CD14-positive monocyte (primary cell): ENCODE results near the gene MAN2B2. TPM values are rescaled to one million over a fixed set of nuclear protein-coding genes. Genes with fewer than 3 reads are reported as not detected.

Experiments used
- DNase-seq, 3 donors: peaks; one replicate each; pipeline ENCODE4 v3.0.0-alpha.2; 2011 to 2022
- H2AFZ ChIP-seq: 2 replicates; pipeline ENCODE4 v1.6.0; 2012; ENCODE audit warnings: mild to moderate bottlenecking, low read depth, low read length, inconsistent platforms; ENCODE audit not compliant: insufficient read depth, poor library complexity, severe bottlenecking
- H3K27ac ChIP-seq, 2 donors: 1 replicate in 1 of 2; 2 replicates in 1 of 2; pipeline ENCODE4 v1.5.1; 2012 to 2013; ENCODE audit warnings: low read length in 2 of 2, control low read depth in 1 of 2, inconsistent platforms in 1 of 2, low read depth in 1 of 2, mild to moderate bottlenecking in 1 of 2
- H3K27me3 ChIP-seq, 2 donors: one replicate each; pipeline versions ENCODE4 v1.6.0 to v1.6.1; 2011 to 2013; ENCODE audit warnings: low read length in 2 of 2; ENCODE audit not compliant: control insufficient read depth in 2 of 2, insufficient read depth in 2 of 2
- H3K36me3 ChIP-seq, 2 donors: replicated peaks in 1 of 2; 1 replicate in 1 of 2; 2 replicates in 1 of 2; pipeline versions ENCODE4 v1.5.1 to v1.6.1; 2012 to 2013; ENCODE audit warnings: low read length in 2 of 2, control low read depth in 1 of 2, inconsistent platforms in 1 of 2, mild to moderate bottlenecking in 1 of 2; ENCODE audit not compliant: insufficient read depth in 2 of 2, control insufficient read depth in 1 of 2
- H3K4me1 ChIP-seq, 2 donors: 1 replicate in 1 of 2; 2 replicates in 1 of 2; pipeline versions ENCODE4 v1.5.1 to v1.6.1; 2012 to 2013; ENCODE audit warnings: low read length in 2 of 2, control low read depth in 1 of 2, inconsistent platforms in 1 of 2, mild to moderate bottlenecking in 1 of 2, moderate library complexity in 1 of 2; ENCODE audit not compliant: insufficient read depth in 2 of 2, control insufficient read depth in 1 of 2
- H3K4me2 ChIP-seq: replicated peaks from 2 replicates; pipeline ENCODE3; 2012; ENCODE audit warnings: low read length, moderate library complexity, mild to moderate bottlenecking; ENCODE audit not compliant: poor library complexity, severe bottlenecking; ENCODE audit errors: extremely low read depth
- H3K4me3 ChIP-seq, 3 experiments: fragments of 200-600 bp in 1 of 3; sonication (generic) in 1 of 3; replicated peaks in 1 of 3; 1 replicate in 2 of 3; 2 replicates in 1 of 3; pipeline ENCODE4 v1.5.1; 2011 to 2013; ENCODE audit warnings: low read length in 3 of 3, mild to moderate bottlenecking in 3 of 3, control low read depth in 2 of 3, low read depth in 2 of 3, inconsistent platforms in 1 of 3, moderate library complexity in 1 of 3
- H3K79me2 ChIP-seq: 2 replicates; pipeline ENCODE4 v1.6.0; 2012; ENCODE audit warnings: mild to moderate bottlenecking, control low read depth, inconsistent platforms, low read length, moderate library complexity; ENCODE audit not compliant: insufficient read depth
- H3K9ac ChIP-seq: 2 replicates; pipeline ENCODE4 v1.6.0; 2017; ENCODE audit warnings: low read length, mild to moderate bottlenecking; ENCODE audit not compliant: insufficient read depth, poor library complexity, severe bottlenecking
- H3K9me3 ChIP-seq, 2 donors: replicated peaks in 1 of 2; 1 replicate in 1 of 2; 2 replicates in 1 of 2; pipeline versions ENCODE4 v1.5.1 to v1.6.1; 2012 to 2013; ENCODE audit warnings: low read length in 2 of 2, control low read depth in 1 of 2; ENCODE audit not compliant: control insufficient read depth in 1 of 2, insufficient read depth in 1 of 2
- H4K20me1 ChIP-seq: 2 replicates; pipeline ENCODE4 v1.6.0; 2012; ENCODE audit warnings: mild to moderate bottlenecking, low read length, control low read depth, moderate library complexity; ENCODE audit not compliant: insufficient read depth
- H3K27ac Mint-ChIP-seq, 7 donors: one replicate each; pipeline ENCODE4 v1.8.0; 2020; ENCODE audit warnings: mild to moderate bottlenecking in 7 of 7, mixed read lengths in 7 of 7, moderate library complexity in 6 of 7, inconsistent platforms in 2 of 7
- H3K27me3 Mint-ChIP-seq, 3 donors: one replicate each; pipeline ENCODE4 v1.8.0; 2021 to 2022; ENCODE audit warnings: low read depth in 3 of 3, mild to moderate bottlenecking in 3 of 3, mixed read lengths in 3 of 3, moderate library complexity in 3 of 3, inconsistent platforms in 1 of 3
- H3K36me3 Mint-ChIP-seq, 2 donors: one replicate each; pipeline ENCODE4 v1.8.0; 2020; ENCODE audit warnings: mixed read lengths in 2 of 2, inconsistent platforms in 1 of 2, mild to moderate bottlenecking in 1 of 2
- H3K4me1 Mint-ChIP-seq: one replicate; pipeline ENCODE4 v1.8.0; 2020; ENCODE audit warnings: mild to moderate bottlenecking, mixed read lengths
- H3K4me3 Mint-ChIP-seq, 2 donors: one replicate each; pipeline ENCODE4 v1.8.0; 2020; ENCODE audit warnings: mild to moderate bottlenecking in 2 of 2, mixed read lengths in 2 of 2, moderate library complexity in 1 of 2
- H3K9me3 Mint-ChIP-seq, 7 donors: one replicate each; pipeline ENCODE4 v1.8.0; 2020 to 2022; ENCODE audit warnings: mixed read lengths in 7 of 7, mild to moderate bottlenecking in 6 of 7, moderate library complexity in 6 of 7, inconsistent platforms in 2 of 7
- CTCF ChIP-seq: fragments of 200-600 bp; IDR thresholded peaks from one replicate; pipeline ENCODE4 v1.8.0; 2022; ENCODE audit warnings: antibody characterized with exemption, mild to moderate bottlenecking
- WGBS: methylation state at CpG from one replicate; pipeline ENCODE4 v1.1.5; 2013; ENCODE audit warnings: missing lambda C conversion rate; ENCODE audit not compliant: insufficient coverage; 5-methylcytosine and 5-hydroxymethylcytosine counted together
- intact Hi-C, 2 donors: fragments of 100-400 bp; cut with micrococcal nuclease; formaldehyde crosslinking; loops; one replicate each; pipeline versions ENCODE4 v1.15.0 to v1.15.1; 2023
- polyA plus RNA-seq, 3 donors: library from polyadenylated mRNA; depleted of rRNA in 1 of 3; unstranded in 2 of 3; stranded (reverse) in 1 of 3; fragments of 300-500 nt in 2 of 3; fragments of >200 nt in 1 of 3; fragmentation: Illumina TruSeq in 2 of 3; gene quantifications; 1 replicate in 2 of 3; 2 replicates in 1 of 3; pipeline ENCODE4 v1.2.3, GENCODE V29; 2012 to 2021

Gene MAN2B2
- polyA plus RNA-seq, 3 donors: 9.6 to 28.4 (median 10.6) TPM

GRCh38 chr4:6603128-6603527 is 28.1 kb downstream of the MAN2B2 start:
- 100% methylated on average over 2 of the region's 12 CpGs for WGBS
- no peaks in the 10 kb centered on the region for H3K4me1 Mint-ChIP-seq
- peaks cover 0 to 3% (median 1%) of the 10 kb centered on the region in 3 donors for H3K27me3 Mint-ChIP-seq

GRCh38 chr4:6605114-6605513 is 30.1 kb downstream of the MAN2B2 start:
- Histone ChIP-seq H3K4me3 (no peak overlapping the region), H3K9me3 (peaks cover 17 to 25% of the 10 kb centered on the region in 2 donors), H3K36me3 (peaks cover 94 to 100% of the 10 kb centered on the region in 2 donors), H4K20me1 (no peaks in the 10 kb centered on the region), H3K4me2 (no peak overlapping the region), H3K4me1 (no peaks in the 10 kb centered on the region), H3K27ac (no peak overlapping the region), H3K9ac (no peak overlapping the region), H3K79me2 (no peaks in the 10 kb centered on the region), H2AFZ (no peak overlapping the region), H3K27me3 (no peaks in the 10 kb centered on the region)
- no peaks in the 10 kb centered on the region for H3K4me1 Mint-ChIP-seq
- H3K27me3 Mint-ChIP-seq: peaks cover 0 to 3% (median 1%) of the 10 kb centered on the region in 3 donors
- intact Hi-C loops: no loop called here
- H3K9me3 Mint-ChIP-seq: peaks cover 12 to 29% (median 19%) of the 10 kb centered on the region in 7 donors
- peaks cover 95 to 100% of the 10 kb centered on the region in 2 donors for H3K36me3 Mint-ChIP-seq
- DNase-seq: no peak
- H3K27ac Mint-ChIP-seq: no peak overlapping the region
- 100% methylated on average over 8 of the region's 8 CpGs for WGBS
- no peak for TF ChIP-seq CTCF
- H3K4me3 Mint-ChIP-seq: no peak overlapping the region

More at GRCh38 chr4:6603128-6603527, 28.1 kb downstream of the MAN2B2 start:
- H2AFZ ChIP-seq: no peak overlapping the region
- H4K20me1 ChIP-seq: no peaks in the 10 kb centered on the region
- peaks cover 91 to 97% of the 10 kb centered on the region in 2 donors for H3K36me3 Mint-ChIP-seq
- H3K36me3 ChIP-seq: peaks cover 87 to 97% of the 10 kb centered on the region in 2 donors
- H3K4me3 ChIP-seq: no peak overlapping the region
- no peak overlapping the region for H3K27ac Mint-ChIP-seq
- no peak overlapping the region for H3K4me2 ChIP-seq
- no peak for DNase-seq
- no peaks in the 10 kb centered on the region for H3K27me3 ChIP-seq
- H3K4me1 ChIP-seq: no peaks in the 10 kb centered on the region
- no peak overlapping the region for H3K9ac ChIP-seq
- no peaks in the 10 kb centered on the region for H3K79me2 ChIP-seq
- H3K27ac ChIP-seq: no peak overlapping the region
- H3K9me3 Mint-ChIP-seq: peaks cover 12 to 29% (median 19%) of the 10 kb centered on the region in 7 donors
- no peak for TF ChIP-seq CTCF
- intact Hi-C loops: no loop called here
- no peak overlapping the region for H3K4me3 Mint-ChIP-seq
- H3K9me3 ChIP-seq: peaks cover 17 to 25% of the 10 kb centered on the region in 2 donors
